DOHH2 (cell line): ENCODE measurements around the gene CHIC2.

Experiments used
- CTCF ChIP-seq: fragments of 200-600 bp; sonication (generic); IDR thresholded peaks from one replicate; pipeline ENCODE4 v1.5.1; 2014; ENCODE audit warnings: antibody characterized with exemption, mild to moderate bottlenecking, low read depth, low read length; ENCODE audit not compliant: poor library complexity, severe bottlenecking
- EZH2phosphoT487 ChIP-seq: fragments of 200-600 bp; sonication (generic); IDR thresholded peaks from 2 replicates; pipeline ENCODE4 v1.6.1; 2017; ENCODE audit warnings: borderline replicate concordance, mild to moderate bottlenecking, antibody characterized with exemption, low read length, moderate library complexity, mixed read lengths

DNA sequence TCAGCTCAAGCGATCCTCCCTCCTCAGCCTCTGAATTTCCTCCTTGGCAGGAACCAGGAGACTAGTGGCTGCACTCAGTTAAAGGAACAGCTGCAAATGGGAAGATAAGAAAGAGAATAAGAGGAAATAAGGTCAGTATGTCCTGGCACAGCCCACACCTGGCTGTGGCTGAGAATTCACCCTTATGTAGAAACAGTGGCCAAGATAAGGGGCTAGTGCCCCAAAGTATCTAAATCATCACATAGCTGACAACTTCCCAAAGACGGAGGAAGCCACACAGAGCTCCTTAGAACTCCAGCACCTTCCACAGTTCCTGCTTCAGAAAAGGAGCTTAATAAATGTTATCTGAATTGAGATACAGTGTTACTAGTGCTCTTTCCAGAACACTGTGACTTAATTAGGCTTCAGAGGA, 2.3 kb upstream of the CHIC2 start:
- TF ChIP-seq CTCF (no peak), EZH2phosphoT487 (no peak)
